HG03439 (cell line): ENCODE measurements around the gene BMAL1.

Source experiments
- ATAC-seq: cut with Tn5 transposase; IDR thresholded peaks from one replicate; pipeline ENCODE4 v1.9.1; 2021; ENCODE audit warnings: mild to moderate bottlenecking, moderate library complexity; ENCODE audit not compliant: unreplicated experiment

Gene BMAL1

GRCh38 chr11:13260963-13261588 lies 16.5 kb upstream of the BMAL1 start:
- no peak for ATAC-seq

- ATAC-seq: no peak
Observed at GRCh38 chr11:13261591-13262061, 16.0 kb upstream of the BMAL1 start.

- no peak for ATAC-seq
Observed at GRCh38 chr11:13262096-13262495, 15.5 kb upstream of the BMAL1 start.

GRCh38 chr11:13268791-13269190 lies 8.8 kb upstream of the BMAL1 start:
- no peak for ATAC-seq

GRCh38 chr11:13269775-13270174 lies 7.8 kb upstream of the BMAL1 start:
- ATAC-seq: no peak

GRCh38 chr11:13271060-13271693 lies 6.4 kb upstream of the BMAL1 start:
- ATAC-seq: no peak

GRCh38 chr11:13276454-13276831 lies 1.1 kb upstream of the BMAL1 start:
- ATAC-seq: no peak

- ATAC-seq: peak; percentile 92
Observed at GRCh38 chr11:13276832-13277767, 490 bp upstream of the BMAL1 start.

GRCh38 chr11:13278609-13279486 lies 1.3 kb downstream of the BMAL1 start:
- ATAC-seq: peak; percentile 3

- no peak for ATAC-seq
Observed at GRCh38 chr11:13279487-13279834, 1.9 kb downstream of the BMAL1 start.

GRCh38 chr11:13280092-13280722 lies 2.6 kb downstream of the BMAL1 start:
- ATAC-seq: no peak

GRCh38 chr11:13280777-13281176 lies 3.2 kb downstream of the BMAL1 start:
- no peak for ATAC-seq

- no peak for ATAC-seq
Observed at GRCh38 chr11:13283636-13284035, 6.0 kb downstream of the BMAL1 start.

- no peak for ATAC-seq
Observed at GRCh38 chr11:13284776-13285588, 7.4 kb downstream of the BMAL1 start.

- no peak for ATAC-seq
Observed at GRCh38 chr11:13286279-13286821, 8.8 kb downstream of the BMAL1 start.

GRCh38 chr11:13287036-13287435 lies 9.4 kb downstream of the BMAL1 start:
- ATAC-seq: no peak

GRCh38 chr11:13287681-13288080 lies 10.1 kb downstream of the BMAL1 start:
- ATAC-seq: no peak

GRCh38 chr11:13288375-13289029 lies 10.9 kb downstream of the BMAL1 start:
- no peak for ATAC-seq

GRCh38 chr11:13289081-13289480 lies 11.5 kb downstream of the BMAL1 start:
- ATAC-seq: no peak
